ENCODE data around the gene RGL3. TPM values are rescaled to one million over a fixed set of nuclear protein-coding genes. Genes with fewer than 3 reads are reported as not detected.
"Not testable (repeated sequence)": the region's sequence is repeated elsewhere in the genome, so short reads cannot be mapped to it uniquely, and the experiment has no call there.

The RGL3 gene
- total RNA-seq, 4 donors from 2014 or later, result 0.25 to 3.7 (median 1.3) TPM

GRCh38 chr19:11435057-11435832 is 16.1 kb upstream of the RGL3 start, which contains the start of the genes ODAD3 and PRKCSH:
TSS of gene ODAD3 (minus strand) at chr19:11435121. CDS start at chr19:11435016, 105 bp downstream.
TSS of gene PRKCSH (plus strand) at chr19:11435635. CDS start at chr19:11436118, 483 bp downstream.
- peak within 1 kb of the TSS; percentile 62 to 88 (median 84) for H3K27ac ChIP-seq
- peak within 1 kb of the TSS; percentile 60 to 65 for H3K4me3 ChIP-seq
- no peaks in the 10 kb centered on the region for H3K9me3 ChIP-seq
- TF ChIP-seq EP300 (IDR thresholded peaks at IDR 0.05) (no peak), POLR2AphosphoS5 (IDR thresholded peaks at IDR 0.05) (peak; percentile 99), CTCF (IDR thresholded peaks at IDR 0.05) (peak in 3 of 4 experiments; percentile 85 to 98 (median 97)), POLR2A (IDR thresholded peaks at IDR 0.05) (peak in 1 of 2 donors; percentile 40)
- peak; percentile 98 for ATAC-seq
- no peaks in the 10 kb centered on the region for H3K27me3 ChIP-seq
- H3K36me3 ChIP-seq, result peaks cover 0 to 40% of the 10 kb centered on the region in 2 donors
- H3K4me1 ChIP-seq, result peaks cover 0 to 30% (median 13%) of the 10 kb centered on the region in 3 donors
- 0% methylated on average over 1 to 12 of the region's 53 CpGs for WGBS, 2 donors (ENCODE audit: low coverage in 1 of 2)

GRCh38 chr19:11434703-11435056 is 15.6 kb upstream of the RGL3 start:
- Histone ChIP-seq H3K9me3 (no peaks in the 10 kb centered on the region), H3K27me3 (no peaks in the 10 kb centered on the region), H3K36me3 (peaks cover 0 to 34% of the 10 kb centered on the region in 2 donors), H3K27ac (peak overlapping the region; percentile 62 to 88 (median 84)), H3K4me3 (peak overlapping the region; percentile 43 to 65), H3K4me1 (peaks cover 0 to 30% (median 13%) of the 10 kb centered on the region in 3 donors)
- no peak for ATAC-seq
- 10% methylated on average over 9 of the region's 9 CpGs; no CpG with 5 or more reads in 1 of the 2 donors for WGBS, 2 donors (ENCODE audit: low coverage in 1 of 2)
- TF ChIP-seq POLR2A (IDR thresholded peaks at IDR 0.05) (no peak), POLR2AphosphoS5 (IDR thresholded peaks at IDR 0.05) (no peak)

- Histone ChIP-seq H3K4me1 (peaks cover 0 to 30% (median 13%) of the 10 kb centered on the region in 3 donors), H3K36me3 (peaks cover 0 to 23% of the 10 kb centered on the region in 2 donors)
- no CpG with 5 or more reads among the region's 3 CpGs for WGBS, 2 donors (ENCODE audit: low coverage in 1 of 2)
- H3K27ac ChIP-seq, ATAC-seq, H3K4me3 ChIP-seq, H3K27me3 ChIP-seq, H3K9me3 ChIP-seq: not testable (repeated sequence)
Measured at GRCh38 chr19:11433526-11433925, 14.4 kb upstream of the RGL3 start.

- Histone ChIP-seq H3K9me3 (no peaks in the 10 kb centered on the region), H3K4me1 (peaks cover 0 to 18% (median 7%) of the 10 kb centered on the region in 3 donors), H3K27ac (no peak overlapping the region), H3K4me3 (no peak overlapping the region), H3K27me3 (peaks cover 31% of the 10 kb centered on the region), H3K36me3 (no peaks in the 10 kb centered on the region)
- 95% methylated on average over 4 of the region's 19 CpGs for WGBS, 2 donors (ENCODE audit: low coverage in 1 of 2)
- TF ChIP-seq POLR2AphosphoS5 (IDR thresholded peaks at IDR 0.05) (no peak), CTCF (IDR thresholded peaks at IDR 0.05) (no peak), POLR2A (IDR thresholded peaks at IDR 0.05) (no peak), EP300 (IDR thresholded peaks at IDR 0.05) (no peak)
- no peak for ATAC-seq
Measured at GRCh38 chr19:11426656-11427055, 7.5 kb upstream of the RGL3 start.

- no peaks in the 10 kb centered on the region for H3K36me3 ChIP-seq
- peaks cover 38% of the 10 kb centered on the region for H3K27me3 ChIP-seq
- no peak for TF ChIP-seq CTCF (IDR thresholded peaks at IDR 0.05)
- TF ChIP-seq POLR2A (IDR thresholded peaks at IDR 0.05), result no peak
- no peak for TF ChIP-seq POLR2AphosphoS5 (IDR thresholded peaks at IDR 0.05)
- TF ChIP-seq EP300 (IDR thresholded peaks at IDR 0.05), result no peak
- no peak for ATAC-seq
- H3K27ac ChIP-seq, result no peak overlapping the region
- 81% methylated on average over 5 to 18 of the region's 28 CpGs for WGBS, 2 donors (ENCODE audit: low coverage in 1 of 2)
- H3K9me3 ChIP-seq, result no peaks in the 10 kb centered on the region
- peaks cover 0 to 26% (median 15%) of the 10 kb centered on the region in 3 donors for H3K4me1 ChIP-seq
- no peak overlapping the region for H3K4me3 ChIP-seq
Measured at GRCh38 chr19:11425719-11426457, 6.8 kb upstream of the RGL3 start.

Measured in gastroesophageal sphincter (tissue), 4 donors.